Cerebellar cortex (tissue), 1 donor: ENCODE data around the gene LRBA.
"Not testable (repeated sequence)": the region's sequence is repeated elsewhere in the genome, so short reads cannot be mapped to it uniquely, and the experiment has no call there.

Experiments used
- DNase-seq: peaks from one replicate; pipeline ENCODE4 v3.0.0-alpha.2; 2015; ENCODE audit warnings: low spot score

The LRBA gene

DNA sequence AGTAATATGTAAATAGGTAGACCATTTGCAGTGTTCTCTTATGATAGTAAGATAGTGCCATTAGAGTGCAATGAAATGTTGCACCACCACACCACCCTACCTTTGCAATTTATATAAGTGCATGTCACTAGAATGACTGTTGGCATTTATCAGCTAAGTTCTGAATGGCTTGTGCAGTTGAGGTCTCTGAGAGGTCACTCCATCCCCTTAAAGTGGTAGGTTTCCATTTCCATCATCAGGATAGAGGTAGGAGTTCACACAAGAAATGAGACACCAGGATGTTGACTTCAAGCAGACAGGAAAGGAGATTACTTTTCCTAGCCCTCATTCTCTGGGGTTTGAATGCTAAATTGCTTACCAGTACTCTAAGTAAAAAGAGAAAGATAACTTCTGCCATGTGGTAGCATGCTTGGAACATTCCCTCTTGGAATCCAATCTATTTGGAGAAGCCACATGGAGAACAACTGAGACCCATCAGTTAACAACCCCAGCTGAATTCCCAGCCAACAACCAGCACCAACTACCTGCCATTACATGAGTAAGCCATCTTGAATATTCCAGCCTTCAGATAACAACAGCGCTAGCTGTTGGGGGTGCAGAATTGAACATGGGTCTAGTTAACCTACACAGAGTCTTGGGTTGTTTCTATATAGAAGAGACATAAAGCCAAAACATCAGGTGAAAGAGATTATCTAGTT is 6.7 kb upstream of the LRBA start:
- DNase-seq, result no peak

DNA sequence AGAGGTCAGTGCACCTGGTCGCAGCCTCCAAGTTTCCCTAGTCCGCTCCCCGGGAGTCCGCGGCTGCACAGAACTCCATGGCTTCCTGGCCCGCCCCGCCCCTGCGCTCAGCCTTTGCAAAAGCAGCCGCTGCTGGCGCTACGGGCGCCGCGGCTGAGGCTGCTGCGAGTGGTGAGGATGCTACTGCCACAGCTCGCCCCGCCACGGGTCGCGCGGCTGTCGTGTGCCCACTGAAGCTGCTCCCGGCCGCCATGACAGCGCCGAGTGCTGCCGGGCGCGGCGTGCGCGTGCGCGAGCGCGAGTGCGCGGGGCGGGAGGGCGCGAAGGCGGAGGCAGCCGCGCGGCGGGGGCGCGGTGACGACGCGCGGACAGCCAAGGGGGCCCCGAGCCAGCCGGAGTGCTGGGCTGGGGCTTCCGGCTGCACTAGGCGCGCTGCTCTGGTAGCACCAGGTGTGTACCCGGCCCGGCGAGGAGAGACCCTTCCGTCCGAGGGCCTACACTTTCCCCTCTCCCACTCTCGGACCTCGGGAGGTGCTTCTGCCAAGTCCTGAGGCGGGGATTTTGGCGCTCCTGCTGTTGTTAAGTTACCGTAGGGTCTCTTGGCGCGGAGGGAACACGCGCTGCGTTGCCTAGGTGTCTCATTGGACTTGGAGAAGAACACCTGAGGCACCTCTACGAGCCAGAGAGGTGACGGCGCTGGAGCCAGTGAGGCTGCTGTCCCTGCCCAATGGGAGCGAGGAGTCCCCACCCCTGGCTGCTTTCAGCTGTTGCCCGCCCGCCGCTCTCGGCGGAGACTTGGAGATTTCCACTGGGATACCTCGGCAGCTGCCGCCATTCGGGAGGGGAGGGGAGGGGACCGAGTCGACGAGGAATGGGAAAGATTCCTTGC is 619 bp upstream of the LRBA start:
- DNase-seq, result peak; percentile 79

GRCh38 chr4:151013944-151014343 is 1.1 kb downstream of the LRBA start:
- no peak for DNase-seq

DNA sequence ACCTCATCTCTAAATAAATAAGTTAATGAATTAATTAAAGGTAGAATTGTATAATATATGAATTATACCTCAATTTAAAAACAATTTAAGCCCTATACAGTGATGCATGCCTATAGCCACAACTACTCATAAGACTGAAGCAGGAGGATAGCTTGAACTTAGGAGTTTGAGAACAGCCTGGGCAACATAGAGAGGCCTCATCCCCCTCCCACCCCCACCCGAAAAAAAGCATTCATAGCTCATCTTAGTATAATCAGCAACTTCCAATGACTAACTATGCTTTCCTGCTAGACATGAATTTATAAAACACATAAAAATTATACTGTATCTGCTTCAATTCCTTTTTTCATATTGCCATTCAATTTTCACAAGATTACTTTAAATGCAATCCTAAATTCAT is 1.6 kb downstream of the LRBA start:
- no peak for DNase-seq

GRCh38 chr4:151012820-151013219 is 2.3 kb downstream of the LRBA start:
- DNase-seq, result peak; percentile 14

GRCh38 chr4:151012376-151012775 is 2.7 kb downstream of the LRBA start:
- no peak for DNase-seq

DNA sequence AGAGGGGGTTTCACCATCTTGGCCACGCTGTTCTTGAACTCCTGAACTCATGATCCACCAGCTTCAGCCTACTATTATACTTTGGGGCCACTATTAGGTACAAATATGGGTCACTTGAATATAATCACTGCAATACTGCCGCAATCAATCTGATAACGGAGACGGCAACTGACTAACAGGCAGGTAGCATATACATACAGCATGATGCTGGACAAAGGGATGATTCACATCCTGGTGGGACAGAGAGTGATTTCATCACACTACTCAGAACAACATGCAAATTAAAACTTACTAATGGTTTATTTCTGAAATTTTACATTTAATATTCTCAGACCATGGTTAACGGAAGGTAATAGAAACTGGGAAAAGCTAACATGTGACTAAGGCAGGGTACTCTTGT is 10.9 kb downstream of the LRBA start:
- no peak for DNase-seq

- no peak for DNase-seq
These were observed 14.2 kb downstream of the LRBA start for GRCh38 chr4:151000747-151001429.

- DNase-seq, result no peak
These were observed 16.0 kb downstream of the LRBA start for GRCh38 chr4:150999086-150999485.

DNA sequence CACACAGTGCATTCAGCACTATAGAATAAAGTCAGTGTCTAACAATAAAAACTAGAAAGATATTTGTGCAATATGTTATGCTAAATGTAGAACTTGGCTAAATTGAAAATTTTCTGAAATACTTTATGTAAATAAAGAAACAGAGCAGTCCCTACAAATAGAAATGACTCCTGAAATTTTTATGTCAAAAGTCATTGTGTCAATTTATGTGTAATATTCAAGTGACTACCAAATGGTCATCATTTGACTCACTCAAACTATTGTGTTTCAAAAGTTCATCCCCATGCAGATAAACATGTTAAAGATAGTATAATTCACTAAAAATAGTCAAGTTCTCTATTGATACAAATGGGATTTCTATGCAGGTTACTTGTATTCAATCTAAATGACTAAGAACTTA is 17.9 kb downstream of the LRBA start:
- DNase-seq, result no peak

DNA sequence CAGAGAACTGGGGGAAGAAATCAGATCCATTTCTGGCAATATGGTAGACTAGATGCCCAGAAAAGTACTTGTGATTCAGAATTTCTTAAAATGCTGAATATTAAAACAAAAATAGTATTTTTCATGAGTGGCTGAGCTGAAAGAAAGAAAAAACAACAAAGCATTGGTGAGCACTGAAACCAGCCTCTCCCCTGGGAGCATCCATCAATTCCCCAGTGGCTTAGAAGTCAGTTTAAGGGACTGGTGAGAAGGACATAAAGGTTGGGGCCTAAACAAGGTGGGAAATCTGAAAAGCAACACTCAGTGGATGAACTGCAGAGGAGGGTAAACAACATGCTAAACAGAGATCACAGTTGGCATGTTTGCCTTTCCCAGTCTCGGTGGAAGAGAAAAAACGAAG is 20.4 kb downstream of the LRBA start:
- no peak for DNase-seq

DNA sequence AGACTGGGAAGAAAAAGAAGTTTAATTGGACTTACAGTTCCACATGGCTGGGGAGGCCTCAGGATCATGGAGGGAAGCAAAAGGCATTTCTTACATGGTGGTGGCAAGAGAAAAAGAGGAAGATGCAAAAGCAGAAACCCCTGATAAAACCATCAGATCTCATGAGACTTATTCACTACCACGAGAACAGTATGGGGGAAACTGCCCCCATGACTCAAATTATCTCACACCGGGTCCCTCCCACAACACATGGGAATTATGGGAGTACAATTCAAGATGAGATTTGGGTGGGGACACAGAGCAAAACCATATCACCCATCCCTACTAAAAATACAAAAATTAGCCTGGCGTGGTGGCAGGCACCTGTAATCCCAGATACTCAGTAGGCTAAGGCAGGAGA is 21.5 kb downstream of the LRBA start:
- DNase-seq, result not testable (repeated sequence)

- no peak for DNase-seq
These were observed 24.1 kb downstream of the LRBA start for GRCh38 chr4:150990993-150991392.

DNA sequence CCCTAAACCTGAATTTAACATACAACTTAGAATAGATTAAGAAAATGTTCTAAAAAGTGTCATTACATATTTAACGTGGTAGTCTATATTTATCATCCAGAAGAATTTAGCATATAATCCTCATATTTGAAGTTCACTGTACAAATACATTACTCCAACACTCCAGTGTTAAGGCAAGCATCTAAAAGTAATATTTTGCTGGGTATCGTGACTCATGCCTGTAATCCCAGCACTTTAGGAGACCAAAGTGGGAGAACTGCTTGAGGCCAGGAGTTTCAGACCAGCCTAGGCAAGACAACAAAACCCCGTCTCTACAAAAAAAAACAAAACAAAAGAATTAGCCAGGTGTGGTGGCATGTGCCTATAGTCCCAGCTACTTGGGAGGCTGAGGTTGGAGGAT is 24.8 kb downstream of the LRBA start:
- no peak for DNase-seq

- no peak for DNase-seq
These were observed 26.8 kb downstream of the LRBA start for GRCh38 chr4:150988238-150988637.

GRCh38 chr4:150987204-150987603 is 27.9 kb downstream of the LRBA start:
- no peak for DNase-seq

- DNase-seq, result no peak
These were observed 29.0 kb downstream of the LRBA start for GRCh38 chr4:150986085-150986484.

DNA sequence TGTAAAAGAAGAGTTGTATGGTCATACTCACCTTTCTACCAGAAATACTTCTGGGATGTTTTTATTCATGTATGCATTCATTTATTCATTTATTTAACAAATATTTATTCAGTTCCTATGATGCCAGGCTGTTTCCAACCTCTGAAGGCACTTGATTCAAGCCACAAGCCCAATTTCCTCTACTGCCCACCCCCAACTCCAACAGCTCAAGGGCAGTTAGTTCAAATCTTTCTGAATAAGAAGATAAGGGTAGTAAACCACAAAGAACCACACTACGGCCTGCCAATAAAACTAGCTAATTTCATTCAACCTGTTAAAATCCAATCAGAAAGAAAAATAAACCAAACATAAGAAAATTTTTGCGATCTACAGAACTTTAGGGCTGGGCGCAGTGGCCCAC is 31.2 kb downstream of the LRBA start:
- no peak for DNase-seq

DNA sequence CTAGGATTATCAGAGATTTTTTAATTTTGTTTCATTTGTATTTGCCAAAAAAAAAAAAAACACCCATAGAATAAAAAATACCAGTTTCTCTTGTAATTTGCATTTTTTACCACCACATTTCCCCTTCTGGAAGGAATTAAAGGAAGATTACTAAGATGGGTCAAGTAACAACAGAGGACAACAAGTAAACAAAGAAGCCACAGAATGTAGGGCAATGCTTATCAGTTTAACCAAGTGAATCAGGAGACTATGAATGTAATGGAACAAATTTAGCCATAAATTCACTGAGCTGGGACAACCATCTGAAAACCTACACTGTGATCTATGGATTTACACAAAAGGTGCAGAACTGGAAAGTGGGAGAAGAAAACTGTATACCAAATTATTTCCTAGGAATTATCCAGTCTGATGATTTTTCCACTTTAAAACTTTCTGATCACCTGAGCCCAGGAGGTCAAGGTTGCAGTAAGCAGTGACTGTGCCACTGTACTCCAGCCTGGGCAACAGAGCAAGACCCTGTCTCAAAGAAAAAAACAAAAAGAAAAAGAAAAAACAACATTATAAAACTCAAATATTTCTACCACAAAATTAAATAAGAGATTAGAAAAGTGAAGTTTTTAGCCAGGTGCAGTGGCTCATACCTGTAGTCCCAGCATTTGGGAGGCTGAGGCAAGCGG is 32.4 kb downstream of the LRBA start:
- DNase-seq, result no peak

DNA sequence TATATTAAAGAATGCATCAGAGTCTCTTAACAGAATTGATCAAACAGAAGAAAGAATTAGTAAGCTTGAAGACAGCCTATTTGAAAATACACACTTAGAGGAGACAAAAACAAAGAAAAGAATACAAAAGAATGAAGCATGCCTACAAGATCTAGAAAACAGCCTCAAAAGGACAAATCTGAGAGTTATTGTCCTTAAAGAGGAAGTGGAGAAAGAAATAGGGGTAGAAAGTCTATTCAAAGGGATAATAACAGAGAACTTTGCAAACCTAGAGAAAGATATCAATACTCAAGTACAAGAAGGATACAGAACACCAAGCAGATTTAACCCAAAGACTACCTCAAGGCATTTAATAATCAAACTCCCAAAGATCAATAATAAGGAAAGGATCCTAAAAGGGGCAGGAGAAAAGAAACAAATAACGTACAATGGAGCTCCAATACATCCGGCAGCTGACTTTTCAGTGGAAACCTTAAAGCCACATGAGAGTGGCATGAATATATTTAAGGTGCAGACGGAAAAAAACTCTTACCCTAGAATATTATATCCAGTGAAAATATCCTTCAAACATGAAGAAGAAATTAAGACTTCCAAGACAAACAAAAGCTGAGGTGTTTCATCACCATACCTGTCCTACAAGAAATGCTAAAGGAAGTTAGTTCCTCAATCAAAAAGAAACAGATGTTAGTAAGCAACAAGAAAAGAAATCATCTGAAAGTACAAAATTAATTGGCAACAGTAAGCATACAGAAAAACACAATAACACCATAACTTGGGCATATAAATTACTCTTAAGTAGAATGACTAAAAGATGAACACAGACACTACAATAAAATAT is 36.1 kb downstream of the LRBA start:
- DNase-seq, result no peak

- DNase-seq, result peak; percentile 40
These were observed 38.5 kb downstream of the LRBA start for GRCh38 chr4:150976478-150977118.
